Activated CD8-positive, alpha-beta memory T cell treated with anti-CD3 and anti-CD28 coated beads, Interleukin-2, amount 10 ng/mL, durations not matched to agents 7 days and 5 days (primary cell): ENCODE data around the gene LARP4B. TPM values are rescaled to one million over a fixed set of nuclear protein-coding genes. Genes with fewer than 3 reads are reported as not detected.

Experiments
- ATAC-seq: fragments of 150-1000 bp; cut with Tn5 transposase; one replicate; pipeline ENCODE4 v1.10.0; 2021; ENCODE audit warnings: moderate library complexity
- CTCF ChIA-PET: fragments of 350-600 bp; sonication (Branson Sonifier 250); formaldehyde crosslinking; loops from one replicate; lab custom pipeline; 2021; ENCODE audit warnings: antibody characterized with exemption; lab: Charles Lee
- DNase-seq: peaks from one replicate; pipeline ENCODE4 v3.0.0-alpha.2; 2020
- H3K27ac Mint-ChIP-seq: one replicate; pipeline ENCODE4 v1.8.0; 2021; ENCODE audit warnings: mild to moderate bottlenecking, mixed read lengths
- H3K27me3 Mint-ChIP-seq: one replicate; pipeline ENCODE4 v1.8.0; 2021; ENCODE audit warnings: mixed read lengths
- H3K36me3 Mint-ChIP-seq: one replicate; pipeline ENCODE4 v1.8.0; 2021; ENCODE audit warnings: mild to moderate bottlenecking, mixed read lengths
- H3K4me1 Mint-ChIP-seq: one replicate; pipeline ENCODE4 v1.8.0; 2021; ENCODE audit warnings: mixed read lengths
- H3K4me3 Mint-ChIP-seq: one replicate; pipeline ENCODE4 v1.8.0; 2021; ENCODE audit warnings: mild to moderate bottlenecking, moderate library complexity, mixed read lengths
- H3K9me3 Mint-ChIP-seq: one replicate; pipeline ENCODE4 v1.8.0; 2022; ENCODE audit warnings: low read depth, mixed read lengths
- total RNA-seq, 2 experiments: library from RNA; stranded (reverse); gene quantifications; one replicate each; pipeline ENCODE4 v1.2.3, GENCODE V29; 2021

Gene LARP4B
- total RNA-seq, 2 experiments from 2014 or later, result 126 to 135 TPM

DNA sequence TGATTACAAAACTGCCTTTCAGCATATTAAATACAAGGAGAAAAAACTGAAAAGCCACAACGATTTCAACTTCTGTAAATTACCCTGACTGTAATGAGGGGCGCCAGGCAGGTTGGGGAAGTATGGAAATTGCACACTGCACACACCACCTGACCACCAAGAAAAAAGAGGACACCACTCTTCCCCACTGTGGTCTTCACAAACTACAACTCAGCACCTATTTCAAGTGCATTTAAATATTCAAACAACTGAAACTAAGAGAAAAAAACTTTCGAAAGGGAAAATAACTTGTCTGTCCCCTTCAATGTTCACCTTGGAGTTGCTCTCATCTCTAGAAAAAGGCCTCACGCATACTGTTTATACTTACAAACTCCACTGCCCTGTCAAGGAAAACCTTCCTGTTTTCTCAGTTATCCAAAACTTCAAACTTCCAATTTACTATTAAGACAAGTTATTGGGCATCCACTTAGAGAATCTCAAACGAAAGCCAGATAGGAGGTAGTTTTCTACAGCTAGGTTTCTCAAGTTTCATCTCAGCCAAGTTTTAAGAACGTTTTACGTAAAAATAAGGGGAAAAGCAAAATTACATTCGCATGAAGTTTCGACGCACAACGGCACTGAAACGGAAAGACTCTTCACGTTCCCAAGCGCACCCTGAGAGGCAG, 1.4 kb downstream of the LARP4B start:
- DNase-seq (no peak), ATAC-seq (no peak)
- Mint-ChIP-seq H3K9me3 (no peaks in the 10 kb centered on the region), H3K4me3 (peak overlapping the region; percentile 92), H3K27me3 (no peaks in the 10 kb centered on the region), H3K4me1 (peaks cover 43% of the 10 kb centered on the region), H3K36me3 (peaks cover 20% of the 10 kb centered on the region), H3K27ac (peak overlapping the region; percentile 89)
- CTCF ChIA-PET, result interaction anchor here (0.9 to 1.8 kb wide), 2 partner anchors 15 to 17 kb away, joined by 5 to 6 read pairs; no protein-coding TSS in a partner anchor

DNA sequence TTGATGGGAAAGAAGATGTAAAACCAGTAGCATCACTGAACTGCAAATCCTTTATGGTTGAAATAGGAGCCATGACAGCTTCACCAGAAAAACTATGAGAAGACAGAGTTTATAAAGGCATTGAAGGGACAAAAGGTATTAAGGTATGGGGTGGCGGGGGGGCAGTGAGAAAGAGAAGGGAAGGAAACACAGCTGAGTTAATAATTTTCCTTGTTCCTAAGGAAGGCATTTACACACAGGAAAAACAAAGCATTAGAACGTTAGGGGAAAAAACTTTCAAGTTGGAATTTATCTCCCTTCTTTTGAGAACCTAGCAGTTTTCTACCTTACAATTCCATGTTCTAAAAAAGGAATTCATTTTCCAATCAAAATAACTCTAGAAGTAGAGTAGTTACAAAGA, 4.4 kb downstream of the LARP4B start:
- CTCF ChIA-PET, result no interaction called here
- no peak for ATAC-seq
- peak overlapping the region; percentile 15 for H3K27ac Mint-ChIP-seq
- no peaks in the 10 kb centered on the region for H3K9me3 Mint-ChIP-seq
- H3K4me1 Mint-ChIP-seq, result peaks cover 49% of the 10 kb centered on the region
- H3K4me3 Mint-ChIP-seq, result no peak overlapping the region
- H3K27me3 Mint-ChIP-seq, result no peaks in the 10 kb centered on the region
- DNase-seq, result no peak
- H3K36me3 Mint-ChIP-seq, result peaks cover 29% of the 10 kb centered on the region

DNA sequence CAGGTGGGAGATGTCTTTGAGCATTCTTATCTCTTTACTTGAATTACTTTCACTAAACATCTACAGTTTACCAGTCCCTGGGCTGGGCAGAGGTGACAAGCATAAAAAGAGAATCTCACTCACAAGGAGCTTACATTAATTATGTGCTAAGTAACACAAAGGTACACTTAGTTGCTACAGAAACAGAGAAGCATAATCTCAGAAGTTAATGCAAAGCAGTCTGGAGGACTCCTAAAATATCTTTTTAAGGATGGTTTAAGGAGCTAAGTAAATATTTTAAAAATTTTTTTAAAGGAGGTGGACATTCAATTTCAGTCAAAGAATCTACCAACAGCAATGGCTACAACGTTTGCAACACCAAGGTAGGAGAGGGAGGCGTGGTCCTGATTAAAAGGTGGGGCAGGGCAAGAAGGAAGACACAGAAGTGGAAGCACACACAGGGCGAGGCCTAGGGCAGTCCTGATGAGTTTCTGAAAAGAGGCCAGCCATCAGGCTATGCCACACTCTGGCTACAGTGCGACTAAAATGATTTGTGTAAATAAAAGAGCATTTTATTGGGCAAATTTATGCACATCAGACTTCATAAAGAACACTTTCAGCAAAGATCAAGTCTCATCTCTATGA, 5.3 kb downstream of the LARP4B start:
- ATAC-seq (no peak), DNase-seq (no peak)
- H3K27me3 Mint-ChIP-seq, result no peaks in the 10 kb centered on the region
- H3K27ac Mint-ChIP-seq, result no peak overlapping the region
- peaks cover 55% of the 10 kb centered on the region for H3K4me1 Mint-ChIP-seq
- CTCF ChIA-PET, result interaction anchor here (1.0 kb wide), 1 partner anchor 38 kb away, joined by 4 read pairs; no protein-coding TSS in a partner anchor
- no peaks in the 10 kb centered on the region for H3K9me3 Mint-ChIP-seq
- peaks cover 34% of the 10 kb centered on the region for H3K36me3 Mint-ChIP-seq
- no peak overlapping the region for H3K4me3 Mint-ChIP-seq

DNA sequence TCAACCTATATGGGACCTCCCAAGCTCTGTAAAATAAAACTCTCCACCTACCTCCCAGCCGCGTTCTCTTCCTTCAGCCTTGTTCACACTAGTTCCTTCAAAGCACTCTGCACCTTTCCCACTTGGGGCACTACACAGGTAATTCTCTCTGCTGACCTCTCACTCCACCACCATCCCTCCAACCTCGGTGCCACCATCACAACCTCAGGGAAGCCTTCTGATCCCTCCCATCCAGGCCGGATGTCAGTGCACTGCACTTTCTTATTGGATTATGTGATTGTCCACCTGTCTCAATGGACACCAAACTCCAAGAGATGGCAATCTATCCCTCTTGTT, 7.0 kb downstream of the LARP4B start:
- Mint-ChIP-seq H3K36me3 (peaks cover 29% of the 10 kb centered on the region), H3K9me3 (no peaks in the 10 kb centered on the region), H3K4me3 (no peak overlapping the region), H3K27me3 (no peaks in the 10 kb centered on the region), H3K27ac (no peak overlapping the region), H3K4me1 (peaks cover 45% of the 10 kb centered on the region)
- CTCF ChIA-PET, result no interaction called here
- no peak for ATAC-seq
- DNase-seq, result no peak

DNA sequence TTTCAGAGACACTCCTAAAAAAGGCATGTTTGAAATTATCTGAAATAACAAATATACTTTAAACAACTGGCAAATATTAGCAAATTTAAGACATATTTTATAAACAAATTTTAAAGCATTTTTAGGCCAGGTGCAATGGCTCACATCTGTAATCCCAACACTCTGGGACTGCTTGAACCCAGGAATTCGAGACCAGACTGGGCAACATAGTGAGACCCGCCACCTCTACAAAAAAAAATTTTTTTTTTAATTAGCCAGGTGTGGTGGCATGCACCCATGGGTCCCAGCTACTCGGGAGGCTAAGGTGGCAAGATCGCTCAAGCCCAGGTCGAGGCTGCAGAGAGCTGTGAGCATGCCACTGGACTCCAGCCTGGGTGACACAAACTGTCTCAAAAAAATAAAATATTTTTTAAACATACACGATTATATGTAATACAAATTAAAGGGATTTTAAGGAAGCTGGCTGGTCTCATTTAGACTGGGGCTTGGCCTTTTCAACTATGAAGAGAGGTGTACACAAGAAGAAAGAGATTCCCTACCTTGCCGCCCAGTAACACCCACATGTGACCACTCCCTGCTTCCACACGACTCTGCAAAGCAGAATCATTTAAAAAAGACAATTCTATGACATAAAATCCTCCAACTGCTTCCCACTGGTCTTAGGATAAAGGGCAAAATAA, 7.5 kb downstream of the LARP4B start:
- CTCF ChIA-PET, result no interaction called here
- H3K4me3 Mint-ChIP-seq, result no peak overlapping the region
- no peak overlapping the region for H3K27ac Mint-ChIP-seq
- no peaks in the 10 kb centered on the region for H3K9me3 Mint-ChIP-seq
- ATAC-seq, result no peak
- H3K4me1 Mint-ChIP-seq, result peaks cover 40% of the 10 kb centered on the region
- peaks cover 33% of the 10 kb centered on the region for H3K36me3 Mint-ChIP-seq
- H3K27me3 Mint-ChIP-seq, result no peaks in the 10 kb centered on the region
- no peak for DNase-seq

DNA sequence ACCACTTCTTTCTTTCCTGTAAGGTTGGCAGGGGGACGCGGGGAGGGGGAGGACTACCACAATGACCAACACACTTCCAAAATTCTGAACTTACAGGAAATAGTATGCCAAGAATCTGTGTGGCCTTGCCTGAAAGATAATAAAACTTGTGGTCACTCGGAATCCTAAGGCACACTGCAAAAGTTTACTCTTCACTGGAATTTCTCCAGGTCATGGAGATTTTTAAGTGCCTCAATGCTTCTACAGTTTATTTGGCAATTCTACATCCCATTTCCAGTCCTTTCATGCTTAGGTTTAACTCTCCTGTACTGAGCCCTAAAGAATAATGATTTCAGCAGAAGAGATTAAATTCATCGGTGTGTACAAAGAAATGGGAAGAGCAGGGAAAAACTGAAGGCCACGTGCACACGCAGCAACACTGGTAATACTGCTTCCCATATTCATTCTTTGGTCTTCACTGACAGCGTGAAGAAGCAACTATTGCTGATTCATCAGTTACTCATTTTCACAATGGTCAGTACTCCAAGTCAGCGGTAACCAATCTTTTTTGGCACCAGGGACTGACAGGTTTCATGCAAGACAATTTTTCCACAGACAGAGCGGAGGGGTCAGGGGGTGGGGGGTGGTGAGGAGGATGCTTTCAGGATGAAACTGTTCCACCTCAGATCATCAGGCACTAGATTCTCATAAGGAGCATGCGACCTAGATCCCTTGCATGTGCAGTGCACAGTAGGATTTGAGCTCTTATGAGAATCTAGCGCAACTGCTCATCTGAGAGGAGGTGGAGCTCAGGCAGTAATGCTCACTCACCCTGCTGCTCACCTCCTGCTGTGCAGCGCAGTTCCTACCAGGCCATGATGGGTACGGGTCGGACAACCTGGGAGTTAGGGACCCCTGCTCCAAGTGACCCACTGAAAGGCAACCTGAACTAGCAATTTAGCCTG, 9.8 kb downstream of the LARP4B start:
- ATAC-seq (no peak), DNase-seq (no peak)
- Mint-ChIP-seq H3K9me3 (no peaks in the 10 kb centered on the region), H3K4me1 (peaks cover 24% of the 10 kb centered on the region), H3K27me3 (no peaks in the 10 kb centered on the region), H3K4me3 (no peak overlapping the region), H3K27ac (no peak overlapping the region), H3K36me3 (peaks cover 41% of the 10 kb centered on the region)
- CTCF ChIA-PET, result no interaction called here

DNA sequence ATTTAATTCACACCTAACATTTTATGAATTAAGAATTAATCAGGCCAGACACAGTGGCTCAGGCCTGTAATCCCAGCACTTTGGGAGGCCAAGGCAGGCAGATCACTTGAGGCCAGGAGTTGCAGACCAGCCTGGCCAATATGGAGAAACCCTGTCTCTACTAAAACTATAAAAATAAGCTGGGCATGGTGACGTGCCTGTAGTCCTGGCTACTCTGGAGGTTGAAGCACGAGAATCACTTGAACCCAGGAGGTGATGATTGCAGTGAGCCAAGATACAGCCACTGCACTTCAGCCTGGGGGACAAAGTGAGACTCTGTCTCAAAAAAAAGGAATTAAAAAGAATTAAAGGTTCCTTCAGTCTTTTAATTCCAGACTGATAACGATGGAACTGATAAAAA, 11.1 kb downstream of the LARP4B start:
- CTCF ChIA-PET, result no interaction called here
- Mint-ChIP-seq H3K9me3 (no peaks in the 10 kb centered on the region), H3K27ac (no peak overlapping the region), H3K4me1 (peaks cover 18% of the 10 kb centered on the region), H3K27me3 (no peaks in the 10 kb centered on the region), H3K4me3 (no peak overlapping the region), H3K36me3 (peaks cover 38% of the 10 kb centered on the region)
- no peak for DNase-seq
- no peak for ATAC-seq

DNA sequence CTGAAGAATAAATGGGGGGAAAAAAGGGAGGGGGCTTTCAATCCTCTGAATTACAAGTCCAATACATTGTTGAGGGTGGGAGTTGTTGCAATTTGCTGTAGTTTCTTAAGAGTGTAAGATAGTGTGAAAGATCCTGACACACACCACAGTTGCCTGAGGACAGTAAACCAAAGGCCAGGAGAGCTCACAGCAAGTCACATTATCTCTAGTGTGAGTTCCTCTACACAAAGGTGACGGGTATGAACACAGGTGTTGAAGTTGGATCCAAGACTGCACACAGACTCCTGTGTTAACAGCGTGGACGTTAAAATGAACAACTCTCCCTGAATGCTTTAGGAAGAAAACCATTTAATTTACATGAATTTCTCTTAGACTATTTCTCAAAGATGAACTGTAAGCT, 12.0 kb downstream of the LARP4B start:
- no peak for ATAC-seq
- Mint-ChIP-seq H3K4me3 (no peak overlapping the region), H3K36me3 (peaks cover 36% of the 10 kb centered on the region), H3K4me1 (peaks cover 14% of the 10 kb centered on the region), H3K27me3 (no peaks in the 10 kb centered on the region), H3K9me3 (no peaks in the 10 kb centered on the region), H3K27ac (no peak overlapping the region)
- CTCF ChIA-PET, result no interaction called here
- DNase-seq, result no peak

DNA sequence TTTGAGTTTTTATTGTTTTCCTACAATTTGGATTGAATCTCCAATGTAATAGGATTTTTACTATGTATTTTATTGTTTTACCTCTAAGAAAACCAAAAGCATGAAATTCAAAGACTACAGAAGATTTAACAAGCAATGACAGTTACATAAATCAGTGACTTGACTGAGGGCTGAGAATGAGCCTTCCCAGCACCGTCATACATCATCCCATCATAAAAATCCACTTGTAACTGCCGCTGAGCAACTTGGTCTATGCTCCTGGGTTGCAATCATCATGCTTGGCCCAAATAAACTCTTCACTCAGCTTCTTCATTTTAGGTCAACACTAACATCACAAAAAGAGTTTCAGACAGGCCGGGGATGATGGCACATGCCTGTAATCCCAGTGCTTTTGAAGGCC, 13.5 kb downstream of the LARP4B start:
- no peak overlapping the region for H3K27ac Mint-ChIP-seq
- H3K4me1 Mint-ChIP-seq, result peaks cover 8% of the 10 kb centered on the region
- H3K4me3 Mint-ChIP-seq, result no peak overlapping the region
- ATAC-seq (no peak), DNase-seq (no peak)
- no peaks in the 10 kb centered on the region for H3K27me3 Mint-ChIP-seq
- H3K36me3 Mint-ChIP-seq, result peaks cover 31% of the 10 kb centered on the region
- no peaks in the 10 kb centered on the region for H3K9me3 Mint-ChIP-seq
- CTCF ChIA-PET, result no interaction called here

DNA sequence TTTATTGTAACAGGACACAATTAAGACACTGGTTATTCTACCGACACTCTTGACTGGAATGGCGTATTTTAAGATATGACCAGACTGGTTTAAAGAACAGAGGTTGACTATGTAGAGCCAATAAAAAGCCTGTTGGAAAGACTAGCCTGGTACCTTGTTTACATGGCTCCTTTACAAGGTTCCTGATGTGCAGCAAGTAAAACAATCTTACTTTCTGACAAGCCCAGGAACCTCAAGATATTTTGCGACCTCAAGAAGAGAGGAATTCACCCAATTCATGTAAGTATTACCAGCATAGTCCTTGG, 14.1 kb downstream of the LARP4B start:
- Mint-ChIP-seq H3K27me3 (no peaks in the 10 kb centered on the region), H3K4me1 (peaks cover 8% of the 10 kb centered on the region), H3K4me3 (no peak overlapping the region), H3K36me3 (peaks cover 34% of the 10 kb centered on the region), H3K27ac (peak overlapping the region; percentile 36), H3K9me3 (no peaks in the 10 kb centered on the region)
- DNase-seq, result no peak
- ATAC-seq, result no peak
- CTCF ChIA-PET, result no interaction called here

DNA sequence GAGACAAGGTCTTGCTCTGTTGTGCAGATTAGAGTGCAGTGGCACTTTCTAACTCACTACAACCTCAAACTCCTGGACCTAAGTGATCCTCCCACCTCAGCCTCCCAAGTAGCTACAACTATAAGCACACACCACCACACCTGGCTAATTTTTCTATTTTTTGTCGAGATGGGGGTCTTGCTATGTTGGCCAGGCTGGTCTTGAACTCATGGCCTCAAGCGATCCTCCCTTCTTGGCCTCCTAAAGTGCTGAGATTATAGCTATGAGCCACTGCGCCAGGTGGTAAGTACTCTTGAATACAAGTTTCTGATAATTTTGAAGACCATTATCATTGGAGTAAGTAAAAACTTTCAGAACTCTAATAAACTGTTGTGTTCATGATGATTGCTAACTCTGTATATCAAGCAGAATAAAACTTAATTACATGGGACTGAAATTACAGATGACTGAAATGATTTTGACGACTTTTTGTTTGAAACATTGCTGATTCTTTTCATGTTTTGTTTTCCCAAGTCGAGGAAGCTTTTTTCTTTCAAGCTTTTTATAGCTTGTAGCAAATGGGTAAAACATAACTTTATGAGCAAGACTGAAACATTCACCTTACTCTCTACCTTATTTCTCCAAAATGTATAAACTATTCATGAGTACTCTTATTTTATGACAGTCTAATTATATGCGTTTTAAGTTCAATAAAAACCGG, 14.6 kb downstream of the LARP4B start:
- peaks cover 6% of the 10 kb centered on the region for H3K4me1 Mint-ChIP-seq
- no peaks in the 10 kb centered on the region for H3K27me3 Mint-ChIP-seq
- H3K27ac Mint-ChIP-seq, result no peak overlapping the region
- DNase-seq, result no peak
- CTCF ChIA-PET, result no interaction called here
- peaks cover 35% of the 10 kb centered on the region for H3K36me3 Mint-ChIP-seq
- ATAC-seq, result no peak
- no peaks in the 10 kb centered on the region for H3K9me3 Mint-ChIP-seq
- no peak overlapping the region for H3K4me3 Mint-ChIP-seq

DNA sequence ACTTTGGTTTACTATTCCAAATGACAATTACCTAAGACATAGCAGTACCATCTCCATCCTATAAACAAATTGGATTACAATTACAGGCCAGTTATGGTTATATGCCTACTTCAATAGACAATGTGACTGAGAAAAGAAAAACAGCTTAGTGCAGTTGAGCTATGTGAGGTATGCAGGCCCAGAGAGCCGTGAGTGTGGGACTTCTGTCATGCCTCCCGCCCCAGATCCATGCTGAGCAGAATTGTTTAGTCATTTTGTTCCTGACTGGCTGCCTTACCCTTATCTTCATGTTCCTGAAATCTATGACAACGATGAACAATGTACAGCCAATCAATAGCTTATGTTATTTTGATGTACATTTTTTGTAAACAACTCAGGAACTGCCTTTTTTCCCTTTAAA, 21.7 kb downstream of the LARP4B start:
- Mint-ChIP-seq H3K27ac (no peak overlapping the region), H3K4me3 (no peak overlapping the region)

DNA sequence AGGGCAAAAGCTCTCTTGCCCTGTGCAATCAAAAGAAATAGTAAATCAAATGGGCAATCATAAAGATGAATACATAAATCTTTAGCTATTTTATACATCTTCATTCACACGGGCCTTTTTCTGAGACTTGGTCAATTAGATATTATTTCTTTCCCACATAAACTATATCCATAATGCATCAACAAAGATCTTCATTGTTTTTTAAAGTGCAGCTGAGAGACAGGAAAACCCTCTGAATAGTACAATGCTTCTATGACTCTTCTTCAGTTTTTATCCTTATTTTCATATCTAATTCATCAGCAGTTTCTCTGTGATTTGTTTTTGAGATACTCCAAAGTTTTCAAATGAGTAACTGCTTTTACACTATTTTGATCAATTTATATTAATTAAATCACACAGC, 25.5 kb downstream of the LARP4B start:
- H3K27me3 Mint-ChIP-seq, result no peaks in the 10 kb centered on the region
- ATAC-seq (no peak), DNase-seq (no peak)
- no peak overlapping the region for H3K27ac Mint-ChIP-seq
- CTCF ChIA-PET, result no interaction called here
- no peaks in the 10 kb centered on the region for H3K9me3 Mint-ChIP-seq
- H3K4me3 Mint-ChIP-seq, result no peak overlapping the region
- peaks cover 27% of the 10 kb centered on the region for H3K36me3 Mint-ChIP-seq
- peaks cover 20% of the 10 kb centered on the region for H3K4me1 Mint-ChIP-seq

More for the DNA sequence above, 21.7 kb downstream of the LARP4B start:
- no peak for DNase-seq
- H3K4me1 Mint-ChIP-seq, result peaks cover 16% of the 10 kb centered on the region
- CTCF ChIA-PET, result no interaction called here
- ATAC-seq, result no peak
- no peaks in the 10 kb centered on the region for H3K9me3 Mint-ChIP-seq
- H3K27me3 Mint-ChIP-seq, result no peaks in the 10 kb centered on the region
- peaks cover 17% of the 10 kb centered on the region for H3K36me3 Mint-ChIP-seq
